ENCODE data around the gene APOM. TPM values are rescaled to one million over a fixed set of nuclear protein-coding genes. Genes with fewer than 3 reads are reported as not detected.
A peak's percentile ranks its signal among the peaks of the same experiment; 100 is the strongest.

APOM gene
- polyA plus RNA-seq, 3 donors = 4.2 to 8.3 (median 4.8) TPM

DNA sequence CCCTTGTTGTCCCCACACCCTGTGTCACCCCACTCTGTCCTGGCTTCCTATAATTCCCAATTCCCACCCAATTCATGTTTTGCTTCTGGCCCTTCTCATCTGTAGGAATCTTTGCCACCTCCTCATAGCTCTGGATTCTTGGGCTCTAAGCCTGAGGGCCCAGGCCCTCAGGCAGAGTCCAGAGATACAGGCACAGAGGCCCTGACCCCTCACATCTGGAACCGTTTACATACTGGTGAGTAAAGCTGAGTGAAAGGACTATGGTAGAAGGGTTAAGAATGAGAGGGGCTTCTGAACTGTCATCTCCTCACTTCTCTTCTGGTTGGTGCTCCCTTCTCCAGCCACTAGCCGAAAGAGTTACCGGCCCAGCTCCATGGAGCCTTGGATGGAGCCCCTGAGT lies 21.6 kb upstream of the APOM start:
- no peaks in the 10 kb centered on the region for H3K4me1 Mint-ChIP-seq
- Histone ChIP-seq H3K4me3 (replicated peaks in 1 of 3; ENCODE audit: low read depth in 2 of 3, low read length in 3 of 3) (no peak overlapping the region), H3K36me3 (replicated peaks in 1 of 2; ENCODE audit: control insufficient read depth in 1 of 2, insufficient read depth in 2 of 2, low read length in 2 of 2) (peaks cover 94 to 99% of the 10 kb centered on the region in 2 donors), H3K4me1 (ENCODE audit: control insufficient read depth in 1 of 2, insufficient read depth in 2 of 2, low read length in 2 of 2) (no peaks in the 10 kb centered on the region), H3K9ac (ENCODE audit: insufficient read depth, low read length, poor library complexity, severe bottlenecking) (no peak overlapping the region), H3K9me3 (replicated peaks in 1 of 2; ENCODE audit: control insufficient read depth in 1 of 2, insufficient read depth in 1 of 2, low read length in 2 of 2) (no peaks in the 10 kb centered on the region), H3K27ac (ENCODE audit: low read depth in 1 of 2, low read length in 2 of 2) (no peak overlapping the region), H3K4me2 (replicated peaks; ENCODE audit: extremely low read depth, low read length, poor library complexity, severe bottlenecking) (no peak overlapping the region), H4K20me1 (ENCODE audit: insufficient read depth, low read length) (peaks cover 94% of the 10 kb centered on the region), H3K27me3 (ENCODE audit: control insufficient read depth in 2 of 2, insufficient read depth in 2 of 2, low read length in 2 of 2) (no peaks in the 10 kb centered on the region), H2AFZ (ENCODE audit: insufficient read depth, low read depth, low read length, poor library complexity, severe bottlenecking) (no peak overlapping the region), H3K79me2 (ENCODE audit: insufficient read depth, low read length) (peaks cover 26% of the 10 kb centered on the region)
- no peak overlapping the region for H3K4me3 Mint-ChIP-seq
- peaks cover 89 to 97% of the 10 kb centered on the region in 2 donors for H3K36me3 Mint-ChIP-seq
- TF ChIP-seq, protein P1, sequence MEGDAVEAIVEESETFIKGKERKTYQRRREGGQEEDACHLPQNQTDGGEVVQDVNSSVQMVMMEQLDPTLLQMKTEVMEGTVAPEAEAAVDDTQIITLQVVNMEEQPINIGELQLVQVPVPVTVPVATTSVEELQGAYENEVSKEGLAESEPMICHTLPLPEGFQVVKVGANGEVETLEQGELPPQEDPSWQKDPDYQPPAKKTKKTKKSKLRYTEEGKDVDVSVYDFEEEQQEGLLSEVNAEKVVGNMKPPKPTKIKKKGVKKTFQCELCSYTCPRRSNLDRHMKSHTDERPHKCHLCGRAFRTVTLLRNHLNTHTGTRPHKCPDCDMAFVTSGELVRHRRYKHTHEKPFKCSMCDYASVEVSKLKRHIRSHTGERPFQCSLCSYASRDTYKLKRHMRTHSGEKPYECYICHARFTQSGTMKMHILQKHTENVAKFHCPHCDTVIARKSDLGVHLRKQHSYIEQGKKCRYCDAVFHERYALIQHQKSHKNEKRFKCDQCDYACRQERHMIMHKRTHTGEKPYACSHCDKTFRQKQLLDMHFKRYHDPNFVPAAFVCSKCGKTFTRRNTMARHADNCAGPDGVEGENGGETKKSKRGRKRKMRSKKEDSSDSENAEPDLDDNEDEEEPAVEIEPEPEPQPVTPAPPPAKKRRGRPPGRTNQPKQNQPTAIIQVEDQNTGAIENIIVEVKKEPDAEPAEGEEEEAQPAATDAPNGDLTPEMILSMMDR (IDR thresholded peaks at IDR 0.05) = no peak
- no peak for DNase-seq
- intact Hi-C loops (cut with micrococcal nuclease) = no loop called here
- no peaks in the 10 kb centered on the region for H3K27me3 Mint-ChIP-seq (ENCODE audit: low read depth in 3 of 3)
- no CpG with 5 or more reads among the region's 3 CpGs for WGBS (ENCODE audit: insufficient coverage)
- peak overlapping the region in 3 of 7 donors; percentile 1 to 74 (median 27) for H3K27ac Mint-ChIP-seq
- no peaks in the 10 kb centered on the region for H3K9me3 Mint-ChIP-seq

DNA sequence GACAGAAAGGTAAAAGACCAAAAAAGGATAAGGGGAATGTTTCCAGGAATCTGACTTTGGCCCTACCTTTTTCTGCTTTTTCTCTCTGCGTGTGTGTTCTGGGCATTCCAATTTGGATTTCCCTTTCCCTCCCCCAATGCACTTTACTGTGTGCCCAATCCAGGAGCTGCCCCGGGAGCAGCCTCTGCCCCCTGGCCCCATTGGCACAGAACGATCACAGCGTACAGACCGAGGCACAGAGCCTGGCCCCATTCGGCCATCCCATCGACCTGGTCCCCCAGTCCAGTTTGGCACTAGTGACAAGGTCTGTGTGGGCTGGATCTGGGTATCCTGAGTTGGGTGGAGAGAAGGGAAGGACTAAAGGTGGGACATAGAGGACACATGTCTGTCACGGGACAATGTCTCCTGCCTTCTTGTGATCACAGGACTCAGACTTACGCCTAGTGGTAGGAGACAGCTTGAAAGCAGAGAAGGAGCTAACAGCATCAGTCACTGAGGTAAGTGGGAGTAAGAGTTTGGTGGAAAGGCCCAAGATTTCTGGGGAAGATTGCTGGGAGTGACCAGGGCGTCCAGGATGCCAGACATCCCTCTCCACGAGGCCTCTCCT lies 20.6 kb upstream of the APOM start:
- Mint-ChIP-seq H3K4me1 (no peaks in the 10 kb centered on the region), H3K36me3 (peaks cover 88 to 97% of the 10 kb centered on the region in 2 donors), H3K27ac (peak overlapping the region in 3 of 7 donors; percentile 49 to 69 (median 57)), H3K27me3 (ENCODE audit: low read depth in 3 of 3) (no peaks in the 10 kb centered on the region), H3K9me3 (no peaks in the 10 kb centered on the region), H3K4me3 (no peak overlapping the region)
- H3K9me3 ChIP-seq (replicated peaks in 1 of 2; ENCODE audit: control insufficient read depth in 1 of 2, insufficient read depth in 1 of 2, low read length in 2 of 2) = no peaks in the 10 kb centered on the region
- no peaks in the 10 kb centered on the region for H3K4me1 ChIP-seq (ENCODE audit: control insufficient read depth in 1 of 2, insufficient read depth in 2 of 2, low read length in 2 of 2)
- H2AFZ ChIP-seq (ENCODE audit: insufficient read depth, low read depth, low read length, poor library complexity, severe bottlenecking) = no peak overlapping the region
- H4K20me1 ChIP-seq (ENCODE audit: insufficient read depth, low read length) = peaks cover 95% of the 10 kb centered on the region
- H3K79me2 ChIP-seq (ENCODE audit: insufficient read depth, low read length) = peaks cover 26% of the 10 kb centered on the region
- intact Hi-C loops (cut with micrococcal nuclease) = no loop called here
- no peak overlapping the region for H3K4me3 ChIP-seq (replicated peaks in 1 of 3; ENCODE audit: low read depth in 2 of 3, low read length in 3 of 3)
- DNase-seq = no peak
- 86% methylated on average over 10 of the region's 11 CpGs for WGBS (ENCODE audit: insufficient coverage)
- TF ChIP-seq, protein P1 (IDR thresholded peaks at IDR 0.05) = no peak
- no peak overlapping the region for H3K9ac ChIP-seq (ENCODE audit: insufficient read depth, low read length, poor library complexity, severe bottlenecking)
- no peak overlapping the region for H3K4me2 ChIP-seq (replicated peaks; ENCODE audit: extremely low read depth, low read length, poor library complexity, severe bottlenecking)
- H3K27me3 ChIP-seq (ENCODE audit: control insufficient read depth in 2 of 2, insufficient read depth in 2 of 2, low read length in 2 of 2) = no peaks in the 10 kb centered on the region
- peaks cover 96 to 99% of the 10 kb centered on the region in 2 donors for H3K36me3 ChIP-seq (replicated peaks in 1 of 2; ENCODE audit: control insufficient read depth in 1 of 2, insufficient read depth in 2 of 2, low read length in 2 of 2)
- H3K27ac ChIP-seq (ENCODE audit: low read depth in 1 of 2, low read length in 2 of 2) = no peak overlapping the region
